Upper lobe of left lung (tissue), 6 donors: ENCODE results near the gene UBE2L5. TPM values are rescaled to one million over a fixed set of nuclear protein-coding genes. Genes with fewer than 3 reads are reported as not detected.
A peak's percentile ranks its signal among the peaks of the same experiment; 100 is the strongest.

ENCODE experiments used
- ATAC-seq, 2 donors: fragments of 200-7000 bp; cut with Tn5 transposase; one replicate each; pipeline ENCODE4 v1.9.1; 2022; ENCODE audit warnings: mild to moderate bottlenecking in 2 of 2, moderate library complexity in 2 of 2; ENCODE audit not compliant: low FRiP score in 2 of 2
- DNase-seq, 2 donors: peaks; one replicate each; pipeline ENCODE4 v3.0.0-alpha.2; 2019 to 2020
- H3K27ac ChIP-seq, 4 donors: fragments of 200-600 bp; sonication (generic); one replicate each; pipeline ENCODE4 v1.5.1; 2016 to 2019
- H3K27me3 ChIP-seq, 4 donors: fragments of 200-600 bp; sonication (generic); one replicate each; pipeline ENCODE4 v1.5.1; 2017 to 2019
- H3K36me3 ChIP-seq, 4 donors: fragments of 200-600 bp; sonication (generic); one replicate each; pipeline ENCODE4 v1.5.1; 2016 to 2019
- H3K4me1 ChIP-seq, 4 donors: fragments of 200-600 bp; sonication (generic); one replicate each; pipeline ENCODE4 v1.5.1; 2018 to 2019
- H3K4me3 ChIP-seq, 4 donors: fragments of 200-600 bp; sonication (generic); one replicate each; pipeline ENCODE4 v1.5.1; 2017 to 2019; ENCODE audit warnings: mild to moderate bottlenecking in 2 of 4, moderate library complexity in 1 of 4
- H3K9me3 ChIP-seq, 4 donors: fragments of 200-600 bp; sonication (generic); one replicate each; pipeline ENCODE4 v1.5.1; 2018 to 2019
- EP300 ChIP-seq, 4 donors: sonication (generic); formaldehyde crosslinking; IDR thresholded peaks; one replicate each; pipeline ENCODE4 v1.5.1; 2017; ENCODE audit warnings: antibody characterized with exemption in 4 of 4, control low read depth in 2 of 4
- POLR2A ChIP-seq, 4 donors: fragments of 450-650 bp; IDR thresholded peaks; one replicate each; pipeline ENCODE4 v1.5.1; 2016 to 2017; ENCODE audit warnings: antibody characterized with exemption in 4 of 4, mild to moderate bottlenecking in 2 of 4
- POLR2AphosphoS5 ChIP-seq, 2 donors: sonication (generic); formaldehyde crosslinking; IDR thresholded peaks; one replicate each; pipeline ENCODE4 v1.5.1; 2017; ENCODE audit warnings: antibody characterized with exemption in 2 of 2
- WGBS, 2 donors: methylation state at CpG; one replicate each; pipeline ENCODE4 v1.1.5; 2017 to 2018; 5-methylcytosine and 5-hydroxymethylcytosine counted together
- total RNA-seq, 6 donors: library from RNA; depleted of rRNA in 4 of 6; stranded (reverse); fragments of >200 nt in 4 of 6; gene quantifications; one replicate each; pipeline versions ENCODE4 v1.1.0 to v1.2.1, GENCODE V29; 2016 to 2021
- TF ChIP-seq, protein P1 (sequence below), 6 experiments: fragments of 450-650 bp in 4 of 6; fragments of 200-600 bp in 2 of 6; sonication (generic) in 2 of 6; IDR thresholded peaks; one replicate each; pipeline ENCODE4 v1.5.1; 2016 to 2019; ENCODE audit warnings: antibody characterized with exemption in 6 of 6
- donor health status: DM: no; HTN: no; CAD: no; lungs with moderate emphysema.
- donor health status: DM: no; HTN: yes; CAD: no; lungs with severe emphysema.

The UBE2L5 gene
- total RNA-seq, 6 donors from 2014 or later = not detected

- no peak for DNase-seq
- H3K4me3 ChIP-seq = no peak overlapping the region
- TF ChIP-seq POLR2AphosphoS5 (IDR thresholded peaks at IDR 0.05) (no peak), EP300 (IDR thresholded peaks at IDR 0.05) (no peak), POLR2A (IDR thresholded peaks at IDR 0.05) (no peak)
- TF ChIP-seq, protein P1, sequence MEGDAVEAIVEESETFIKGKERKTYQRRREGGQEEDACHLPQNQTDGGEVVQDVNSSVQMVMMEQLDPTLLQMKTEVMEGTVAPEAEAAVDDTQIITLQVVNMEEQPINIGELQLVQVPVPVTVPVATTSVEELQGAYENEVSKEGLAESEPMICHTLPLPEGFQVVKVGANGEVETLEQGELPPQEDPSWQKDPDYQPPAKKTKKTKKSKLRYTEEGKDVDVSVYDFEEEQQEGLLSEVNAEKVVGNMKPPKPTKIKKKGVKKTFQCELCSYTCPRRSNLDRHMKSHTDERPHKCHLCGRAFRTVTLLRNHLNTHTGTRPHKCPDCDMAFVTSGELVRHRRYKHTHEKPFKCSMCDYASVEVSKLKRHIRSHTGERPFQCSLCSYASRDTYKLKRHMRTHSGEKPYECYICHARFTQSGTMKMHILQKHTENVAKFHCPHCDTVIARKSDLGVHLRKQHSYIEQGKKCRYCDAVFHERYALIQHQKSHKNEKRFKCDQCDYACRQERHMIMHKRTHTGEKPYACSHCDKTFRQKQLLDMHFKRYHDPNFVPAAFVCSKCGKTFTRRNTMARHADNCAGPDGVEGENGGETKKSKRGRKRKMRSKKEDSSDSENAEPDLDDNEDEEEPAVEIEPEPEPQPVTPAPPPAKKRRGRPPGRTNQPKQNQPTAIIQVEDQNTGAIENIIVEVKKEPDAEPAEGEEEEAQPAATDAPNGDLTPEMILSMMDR (IDR thresholded peaks at IDR 0.05) = no peak
- H3K27me3 ChIP-seq = no peaks in the 10 kb centered on the region
- no peak for ATAC-seq
- no peak overlapping the region for H3K27ac ChIP-seq
- H3K9me3 ChIP-seq = no peaks in the 10 kb centered on the region
- WGBS, 2 donors = 93% methylated on average over 5 of the region's 5 CpGs
- no peaks in the 10 kb centered on the region for H3K36me3 ChIP-seq
- H3K4me1 ChIP-seq = peaks cover 0 to under 1% (median 0%) of the 10 kb centered on the region in 4 donors
Measured at GRCh38 chr13:30401347-30401746, 20.9 kb upstream of the UBE2L5 start.

GRCh38 chr13:30403456-30403855, 18.8 kb upstream of the UBE2L5 start:
- no peaks in the 10 kb centered on the region for H3K27me3 ChIP-seq
- DNase-seq = no peak
- WGBS, 2 donors = 83% methylated on average over 6 of the region's 6 CpGs
- no peaks in the 10 kb centered on the region for H3K36me3 ChIP-seq
- TF ChIP-seq, protein P1 (IDR thresholded peaks at IDR 0.05) = no peak
- no peak for TF ChIP-seq POLR2A (IDR thresholded peaks at IDR 0.05)
- TF ChIP-seq EP300 (IDR thresholded peaks at IDR 0.05) = no peak
- TF ChIP-seq POLR2AphosphoS5 (IDR thresholded peaks at IDR 0.05) = no peak
- H3K4me1 ChIP-seq = peaks cover 3 to 6% (median 4%) of the 10 kb centered on the region in 4 donors
- no peak overlapping the region for H3K4me3 ChIP-seq
- ATAC-seq = no peak
- no peak overlapping the region for H3K27ac ChIP-seq
- H3K9me3 ChIP-seq = no peaks in the 10 kb centered on the region

DNA sequence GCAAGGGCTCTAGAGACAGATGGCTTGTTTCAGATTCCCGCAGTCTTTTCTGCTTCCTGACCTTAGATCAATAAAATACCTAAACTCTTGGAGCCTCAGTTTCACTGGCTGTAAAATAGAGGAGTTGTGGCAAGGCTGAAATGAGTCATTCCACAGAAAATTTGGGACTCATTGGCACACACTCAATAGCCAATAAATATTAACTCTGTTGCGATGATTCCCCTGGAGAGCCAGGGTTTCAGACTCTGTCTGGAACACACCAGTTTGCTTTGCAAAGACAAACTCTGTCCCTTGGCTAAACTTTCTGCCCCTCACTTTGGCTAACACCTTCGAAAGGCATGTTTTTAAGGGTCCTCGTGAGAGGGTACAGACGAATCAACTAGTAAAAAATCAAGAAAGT, 18.1 kb upstream of the UBE2L5 start:
- Histone ChIP-seq H3K9me3 (no peaks in the 10 kb centered on the region), H3K27ac (no peak overlapping the region), H3K4me1 (peaks cover 3 to 14% (median 10%) of the 10 kb centered on the region in 4 donors), H3K36me3 (no peaks in the 10 kb centered on the region), H3K27me3 (no peaks in the 10 kb centered on the region), H3K4me3 (no peak overlapping the region)
- peak in 1 of 2 donors; percentile 20 for ATAC-seq
- no peak for TF ChIP-seq POLR2A (IDR thresholded peaks at IDR 0.05)
- WGBS, 2 donors = 90 to 96% methylated on average over 5 of the region's 5 CpGs
- DNase-seq = no peak

DNA sequence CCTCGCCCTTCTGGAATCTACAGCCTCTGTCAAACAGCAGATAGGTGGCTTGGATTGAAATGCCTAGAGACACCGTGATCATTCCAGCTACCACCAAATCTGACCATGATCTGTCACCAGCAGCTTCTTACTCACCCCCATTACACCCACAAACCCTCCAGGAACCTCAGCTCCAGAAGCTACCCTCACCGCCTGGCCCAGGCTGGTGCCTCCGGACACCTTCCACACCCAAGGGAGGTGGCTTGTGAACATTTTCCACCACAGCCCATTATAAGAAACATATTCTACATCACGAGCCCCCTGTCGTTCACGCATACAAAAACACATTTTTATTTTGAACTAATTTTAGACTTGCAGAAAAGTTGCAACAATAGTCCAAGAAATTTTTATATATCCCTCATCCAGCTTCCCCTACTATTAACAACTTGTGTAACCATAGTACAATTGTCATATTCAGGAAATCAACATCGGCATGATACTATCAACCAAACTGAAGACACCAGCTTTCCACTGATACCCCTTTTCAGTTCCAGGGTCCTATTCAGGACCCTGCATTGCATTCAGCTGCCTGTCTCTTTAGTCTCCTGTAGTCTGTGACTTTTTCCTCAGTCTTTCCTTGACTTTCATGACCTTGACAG, 15.4 kb upstream of the UBE2L5 start:
- H3K4me3 ChIP-seq = no peak overlapping the region
- 92% methylated on average over 8 of the region's 8 CpGs for WGBS, 2 donors
- no peak overlapping the region for H3K27ac ChIP-seq
- H3K4me1 ChIP-seq = peaks cover 3 to 15% (median 11%) of the 10 kb centered on the region in 4 donors
- DNase-seq (no peak), ATAC-seq (no peak)
- no peaks in the 10 kb centered on the region for H3K27me3 ChIP-seq
- no peaks in the 10 kb centered on the region for H3K36me3 ChIP-seq
- no peaks in the 10 kb centered on the region for H3K9me3 ChIP-seq
- TF ChIP-seq POLR2AphosphoS5 (IDR thresholded peaks at IDR 0.05) = no peak
- no peak for TF ChIP-seq EP300 (IDR thresholded peaks at IDR 0.05)
- TF ChIP-seq POLR2A (IDR thresholded peaks at IDR 0.05) = no peak
- TF ChIP-seq, protein P1 (IDR thresholded peaks at IDR 0.05) = no peak

DNA sequence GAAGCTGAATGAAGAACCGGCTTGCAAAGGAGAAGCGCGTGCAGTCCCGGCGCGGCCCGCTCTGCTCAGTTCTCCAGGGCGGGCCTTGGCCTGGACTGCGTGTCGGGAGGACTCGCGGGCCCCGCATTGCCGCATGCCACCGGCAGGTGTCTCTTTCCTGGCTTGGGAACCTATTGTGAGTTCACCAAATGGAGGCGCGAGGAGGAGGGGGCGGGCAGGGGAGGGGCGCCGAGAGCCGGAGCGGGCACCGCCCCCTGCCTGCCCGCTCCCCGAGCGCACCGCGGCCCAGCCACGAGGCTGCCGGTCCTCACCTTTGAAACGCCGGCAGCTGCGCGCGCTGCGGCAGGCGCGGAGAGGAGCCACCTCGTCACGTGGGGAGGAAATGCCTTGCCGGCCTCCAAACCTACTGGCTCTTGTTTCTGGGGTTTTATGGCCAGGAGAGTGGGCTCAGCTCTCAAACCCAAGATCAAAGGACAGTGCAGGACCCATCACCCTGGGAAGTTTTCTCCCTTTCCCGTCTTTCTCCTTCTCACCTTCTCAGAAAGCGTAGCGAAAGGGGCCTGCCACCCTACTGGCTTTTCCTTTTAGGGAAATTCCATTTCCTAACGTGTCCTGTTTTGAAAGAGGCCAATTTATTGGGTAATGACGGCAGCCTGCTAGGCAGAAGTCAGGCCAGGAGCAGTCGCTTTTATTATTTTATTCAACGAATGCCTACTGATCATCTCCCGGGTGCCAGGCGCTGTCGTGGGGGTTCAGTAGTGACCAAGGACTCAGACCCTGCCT, 13.8 kb upstream of the UBE2L5 start:
- peak; percentile 96 for ATAC-seq
- peak; percentile 97 for DNase-seq
- H3K4me1 ChIP-seq = peaks cover 3 to 15% (median 11%) of the 10 kb centered on the region in 4 donors
- H3K36me3 ChIP-seq = no peaks in the 10 kb centered on the region
- 15 to 56% methylated on average over 11 to 33 of the region's 51 CpGs for WGBS, 2 donors
- TF ChIP-seq POLR2A (IDR thresholded peaks at IDR 0.05) = peak in 1 of 4 donors; percentile 31
- TF ChIP-seq, protein P1 (IDR thresholded peaks at IDR 0.05) = peak; percentile 87 to 99 (median 90)
- TF ChIP-seq EP300 (IDR thresholded peaks at IDR 0.05) = peak in 1 of 4 donors; percentile 23
- TF ChIP-seq POLR2AphosphoS5 (IDR thresholded peaks at IDR 0.05) = peak in 1 of 2 donors; percentile 61
- peak overlapping the region in 3 of 4 donors; percentile 31 to 48 (median 47) for H3K4me3 ChIP-seq
- no peaks in the 10 kb centered on the region for H3K9me3 ChIP-seq
- H3K27ac ChIP-seq = peak overlapping the region; percentile 74 to 87 (median 80)
- no peaks in the 10 kb centered on the region for H3K27me3 ChIP-seq
